GM13977 (cell line): ENCODE data around the gene HPRT1.

Experiments used
- DNase-seq: peaks from one replicate; pipeline ENCODE4 v3.0.0; 2012; ENCODE audit warnings: low spot score
- CTCF ChIP-seq: IDR thresholded peaks from 2 replicates; pipeline ENCODE4 v1.5.1; 2012; ENCODE audit warnings: mild to moderate bottlenecking, control low read depth; ENCODE audit not compliant: insufficient read depth; ENCODE audit errors: extremely low read depth, missing control alignments
- in situ Hi-C: fragments of 300-500 bp; cut with MboI; formaldehyde crosslinking; loops from one replicate; pipeline ENCODE4 v1.12.0; 2022; ENCODE audit warnings: low sequenced_read_pairs, low pct_unique_long_range_greater_than_20kb, mixed read lengths, inconsistent platforms; ENCODE audit not compliant: unreplicated experiment

HPRT1 gene

DNA sequence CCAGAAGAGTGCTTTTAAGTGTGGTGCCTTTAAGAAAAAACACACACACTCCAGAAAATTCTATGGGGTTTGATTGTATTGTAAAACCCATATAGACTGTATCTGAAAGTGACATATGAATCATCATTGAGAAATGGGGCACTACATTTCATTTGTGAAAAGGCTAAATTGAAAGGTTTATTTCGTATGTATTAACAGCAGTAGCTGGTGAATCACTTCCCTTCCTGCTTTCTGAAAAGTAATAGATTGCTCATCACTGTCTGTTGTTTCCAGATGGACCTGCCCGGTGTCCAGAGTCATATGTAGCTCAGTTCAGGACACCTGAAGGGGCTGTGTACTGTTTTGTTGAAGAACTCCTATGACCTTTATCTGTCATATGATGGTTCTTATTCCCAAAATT, 28.1 kb upstream of the HPRT1 start:
- DNase-seq = no peak
- TF ChIP-seq CTCF = no peak

GRCh38 chrX:134435894-134436293, 24.1 kb upstream of the HPRT1 start:
- in situ Hi-C loops = no loop called here

More for the DNA sequence above, 28.1 kb upstream of the HPRT1 start:
- in situ Hi-C loops = no loop called here

GRCh38 chrX:134443020-134443419, 16.9 kb upstream of the HPRT1 start:
- no peak for DNase-seq
- in situ Hi-C loops = no loop called here
- no peak for TF ChIP-seq CTCF

More at GRCh38 chrX:134435894-134436293, 24.1 kb upstream of the HPRT1 start:
- no peak for TF ChIP-seq CTCF
- DNase-seq = no peak

- DNase-seq = no peak
- TF ChIP-seq CTCF = no peak
- in situ Hi-C loops = no loop called here
Measured at GRCh38 chrX:134443461-134443860, 16.5 kb upstream of the HPRT1 start.

GRCh38 chrX:134444681-134445080, 15.3 kb upstream of the HPRT1 start:
- in situ Hi-C loops = no loop called here
- TF ChIP-seq CTCF = no peak
- no peak for DNase-seq

DNA sequence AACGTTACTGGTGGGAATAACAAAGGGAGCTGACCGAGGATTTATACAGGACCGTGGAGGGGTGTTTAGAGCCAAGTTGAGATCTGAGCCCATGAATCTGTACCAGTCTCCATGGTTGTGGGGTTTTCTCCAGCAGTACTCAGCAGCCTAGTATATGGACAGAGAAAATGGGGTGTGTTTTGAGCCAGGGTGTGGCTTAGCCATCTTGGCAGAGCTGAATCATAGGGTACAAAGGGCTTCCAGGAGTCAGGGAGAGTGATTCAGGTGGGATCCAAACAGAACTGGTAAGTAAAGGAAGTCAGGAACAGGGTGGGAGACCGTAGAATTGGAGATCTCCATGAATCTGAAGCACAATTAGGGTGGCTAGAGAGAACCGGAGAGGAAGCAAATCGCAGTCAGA, 7.4 kb upstream of the HPRT1 start:
- DNase-seq = no peak
- TF ChIP-seq CTCF = no peak
- in situ Hi-C loops = no loop called here

DNA sequence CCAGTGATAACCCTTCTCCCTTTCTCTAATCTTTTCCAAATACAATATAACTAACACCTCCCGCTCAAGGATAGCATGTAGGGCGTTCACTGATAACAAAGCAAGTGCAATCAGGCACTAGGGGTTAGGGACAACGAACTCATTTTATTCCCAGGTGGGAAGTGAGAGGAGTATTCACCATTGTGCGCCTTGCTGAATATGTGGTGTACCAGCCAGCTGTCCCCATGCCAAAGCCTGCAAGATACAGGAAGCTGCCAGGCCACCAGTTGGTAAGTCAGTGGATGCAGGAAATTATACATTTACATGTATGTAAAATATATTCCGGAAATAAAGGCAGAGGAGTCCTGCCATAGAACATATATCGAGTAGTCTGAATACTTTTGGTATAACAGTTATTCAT, 6.3 kb upstream of the HPRT1 start:
- in situ Hi-C loops = no loop called here

More for the DNA sequence above, 6.3 kb upstream of the HPRT1 start:
- TF ChIP-seq CTCF = no peak
- no peak for DNase-seq
